Caki2 (cell line): Measurements from ENCODE around the gene VANGL1. TPM values are rescaled to one million over a fixed set of nuclear protein-coding genes. Genes with fewer than 3 reads are reported as not detected.

Experiments used
- DNase-seq: peaks from one replicate; pipeline ENCODE4 v3.0.0-alpha.2; 2015; ENCODE audit warnings: low read depth
- in situ Hi-C: cut with HindIII; loops from 2 replicates; pipeline ENCODE4 v1.10.0; 2016; ENCODE audit warnings: low sequenced_read_pairs, low pct_unique_long_range_greater_than_20kb, mixed read lengths
- total RNA-seq: library from RNA; depleted of rRNA; stranded (reverse); fragments of >200 nt; shearing (Covaris generic); gene quantifications from 2 replicates; pipeline ENCODE4 v1.2.3, GENCODE V29; 2014; ENCODE audit warnings: low replicate concordance

VANGL1 gene
- total RNA-seq, 1 experiment from 2014 or later: 3.6 TPM

- in situ Hi-C loops: no loop called here
- no peak for DNase-seq
These were observed 39.0 kb downstream of the VANGL1 start for GRCh38 chr1:115680730-115681111.

GRCh38 chr1:115682792-115683191, 41.0 kb downstream of the VANGL1 start:
- no peak for DNase-seq
- in situ Hi-C loops: no loop called here

- in situ Hi-C loops: no loop called here
- DNase-seq: no peak
These were observed 43.4 kb downstream of the VANGL1 start for GRCh38 chr1:115685029-115685705.

GRCh38 chr1:115687744-115688143, 46.0 kb downstream of the VANGL1 start:
- DNase-seq: no peak
- in situ Hi-C loops: no loop called here

GRCh38 chr1:115690972-115691371, 49.2 kb downstream of the VANGL1 start:
- DNase-seq: no peak
- in situ Hi-C loops: no loop called here

- DNase-seq: no peak
- in situ Hi-C loops: no loop called here
These were observed 50.5 kb downstream of the VANGL1 start for GRCh38 chr1:115692224-115692623.

- DNase-seq: no peak
- in situ Hi-C loops: no loop called here
These were observed 53.0 kb downstream of the VANGL1 start for GRCh38 chr1:115694805-115695204.

GRCh38 chr1:115697619-115698018, 55.8 kb downstream of the VANGL1 start:
- no peak for DNase-seq
- in situ Hi-C loops: no loop called here

- no peak for DNase-seq
- in situ Hi-C loops: no loop called here
These were observed 59.3 kb downstream of the VANGL1 start for GRCh38 chr1:115701090-115701489.

DNA sequence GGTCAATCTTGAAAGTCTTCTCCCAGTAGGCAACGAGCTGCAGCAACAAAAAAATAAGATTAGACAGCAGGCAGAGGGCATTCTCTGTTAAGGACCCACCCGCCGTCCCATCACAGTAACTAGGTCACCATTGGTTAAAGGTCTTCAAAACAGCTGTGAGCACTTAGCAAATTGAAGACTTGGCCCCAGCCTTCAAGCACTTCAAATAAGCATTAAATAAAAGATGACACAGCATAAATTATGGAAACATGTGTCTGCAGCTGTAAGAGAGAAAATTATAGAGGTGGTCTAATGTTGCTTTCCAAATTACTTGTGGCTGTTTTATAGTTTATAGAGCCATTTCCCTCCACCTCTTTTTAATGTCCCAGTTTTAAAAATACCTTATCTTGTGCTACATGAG, 61.2 kb downstream of the VANGL1 start:
- DNase-seq: no peak
- in situ Hi-C loops: no loop called here

DNA sequence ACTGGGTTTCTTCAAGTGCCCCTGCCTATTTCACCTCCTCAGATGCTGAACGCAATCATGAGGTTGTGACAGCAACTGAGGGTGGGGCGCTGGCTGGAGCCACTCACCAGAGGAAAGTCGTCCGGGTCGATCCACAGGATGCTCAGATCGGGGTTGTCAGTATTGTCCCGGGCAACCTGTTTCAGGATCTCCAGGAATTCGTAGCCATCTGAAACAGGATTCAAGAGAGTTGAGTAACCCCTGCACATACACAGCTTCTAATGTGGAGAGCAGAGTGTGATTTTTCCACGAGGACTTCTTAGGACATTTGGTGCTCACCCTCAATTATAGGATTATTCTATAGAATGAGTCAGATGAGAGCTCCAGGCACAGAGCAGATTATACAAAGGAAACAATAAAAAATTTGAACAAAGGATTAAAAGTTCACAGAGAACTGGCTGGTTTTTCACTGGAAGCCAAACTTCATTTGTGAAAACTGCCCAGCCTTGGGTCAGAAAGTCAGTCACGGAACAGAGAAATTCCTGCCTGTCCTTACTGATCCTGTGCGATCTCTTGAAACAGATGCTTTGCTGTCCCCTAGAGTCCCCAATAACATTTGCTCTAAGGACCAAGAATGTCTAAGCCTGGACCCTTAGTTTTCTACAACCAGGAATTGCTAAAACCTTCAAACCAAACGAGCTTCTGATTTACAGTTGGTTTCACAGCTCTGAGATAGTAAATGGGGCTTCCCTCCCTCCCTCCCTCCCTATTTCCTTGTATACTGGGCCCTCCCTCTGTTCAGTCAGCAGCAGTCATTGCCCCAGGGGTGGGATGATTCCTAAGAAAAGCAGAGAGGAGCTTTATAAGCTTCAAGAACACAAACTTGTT, 63.5 kb downstream of the VANGL1 start:
- no peak for DNase-seq
- in situ Hi-C loops: no loop called here

DNA sequence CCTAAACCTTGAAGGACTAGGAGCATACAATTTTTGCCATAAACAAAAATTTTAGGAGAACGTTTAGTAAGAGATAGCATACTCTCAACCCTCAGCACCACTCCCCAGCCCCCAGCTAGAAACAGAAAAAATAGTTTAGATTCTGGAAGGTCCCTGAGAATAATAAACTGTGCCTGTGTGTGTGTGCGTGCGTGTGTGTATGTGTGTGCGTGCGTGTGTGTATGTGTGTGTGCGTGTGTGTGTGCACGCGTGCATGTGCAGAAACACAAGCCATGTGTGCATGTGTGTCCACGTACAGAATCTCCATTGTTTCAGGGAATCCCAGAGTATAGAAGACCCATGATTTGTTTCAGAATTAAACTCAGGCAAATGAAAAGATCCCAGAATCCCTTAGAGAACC, 64.2 kb downstream of the VANGL1 start:
- in situ Hi-C loops: no loop called here
- no peak for DNase-seq

DNA sequence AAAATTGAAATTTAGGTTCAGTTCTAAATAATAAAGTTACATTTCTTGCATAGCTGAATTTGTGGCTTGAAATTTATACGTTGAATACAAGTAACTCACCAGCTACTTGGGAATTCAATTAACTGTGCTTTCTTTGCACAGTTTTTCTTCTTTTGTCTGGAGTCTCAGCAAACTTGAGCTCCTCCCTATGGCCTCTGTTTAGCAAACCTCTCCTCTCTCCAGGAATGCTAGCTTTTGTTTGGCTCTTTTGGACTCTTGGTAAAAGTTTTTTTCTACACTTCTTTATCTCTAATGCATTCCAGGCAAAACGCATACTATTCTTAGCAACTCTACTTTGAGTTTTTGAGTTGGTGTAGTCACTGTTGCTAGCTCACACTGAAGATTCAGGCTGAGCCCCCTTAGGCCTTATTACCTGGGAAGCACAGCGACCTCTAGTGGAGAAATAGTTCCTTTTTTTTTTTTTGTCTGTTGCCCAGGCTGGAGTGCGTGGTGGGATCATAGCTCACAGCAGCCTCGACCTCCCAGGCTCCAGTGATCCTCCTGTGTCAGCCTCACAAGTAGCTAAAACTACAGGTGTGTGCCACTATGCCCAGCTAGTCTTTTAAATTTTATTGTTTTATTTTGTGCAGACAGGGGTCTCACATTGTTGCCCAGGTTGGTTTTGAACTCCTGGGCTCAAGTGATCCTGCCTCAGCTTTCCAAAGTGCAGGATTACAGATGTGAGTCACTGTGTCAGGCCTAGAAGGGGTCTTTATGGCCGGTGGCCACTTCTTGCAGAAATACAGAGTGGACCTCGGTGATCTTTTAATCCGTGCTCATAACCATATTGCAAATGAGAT, 65.0 kb downstream of the VANGL1 start:
- DNase-seq: peak; percentile 15
- in situ Hi-C loops: no loop called here

GRCh38 chr1:115710859-115711624, 69.3 kb downstream of the VANGL1 start:
- no peak for DNase-seq
- in situ Hi-C loops: no loop called here

DNA sequence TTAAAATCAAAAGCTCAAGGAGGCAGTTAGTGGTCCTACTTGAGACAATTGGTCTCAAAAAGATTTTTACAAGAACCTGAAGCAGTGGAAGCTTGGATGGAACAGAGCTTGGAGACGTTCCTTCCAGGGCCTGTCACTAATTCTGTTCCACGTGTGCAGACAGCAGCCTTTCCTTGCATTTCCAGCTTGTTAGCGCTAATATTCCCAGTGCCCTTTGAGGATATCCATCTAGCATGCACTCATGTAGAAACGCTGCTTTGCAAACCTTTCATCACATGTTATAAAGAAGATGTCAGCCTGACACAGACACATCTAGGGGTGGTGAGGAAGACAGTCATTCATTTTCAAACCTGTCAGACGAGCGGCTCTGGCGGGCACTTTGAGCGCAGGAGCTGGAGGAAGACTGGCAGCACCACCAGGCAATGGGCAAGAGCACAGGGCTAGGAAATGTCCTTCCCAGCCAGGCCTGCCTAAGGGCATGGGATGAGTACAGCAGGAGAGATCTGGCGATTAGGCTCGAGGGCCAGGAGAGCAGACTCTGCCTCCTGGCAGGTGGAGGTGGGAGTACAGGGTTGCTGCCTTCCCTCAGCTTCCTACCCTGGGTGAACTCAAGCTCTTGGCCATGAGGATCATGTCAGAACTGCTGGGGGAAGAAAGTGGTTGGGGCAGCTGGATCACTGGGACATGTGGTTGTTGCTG, 71.3 kb downstream of the VANGL1 start:
- in situ Hi-C loops: no loop called here
- DNase-seq: no peak

- in situ Hi-C loops: no loop called here
These were observed 72.1 kb downstream of the VANGL1 start for GRCh38 chr1:115713906-115714305.

DNA sequence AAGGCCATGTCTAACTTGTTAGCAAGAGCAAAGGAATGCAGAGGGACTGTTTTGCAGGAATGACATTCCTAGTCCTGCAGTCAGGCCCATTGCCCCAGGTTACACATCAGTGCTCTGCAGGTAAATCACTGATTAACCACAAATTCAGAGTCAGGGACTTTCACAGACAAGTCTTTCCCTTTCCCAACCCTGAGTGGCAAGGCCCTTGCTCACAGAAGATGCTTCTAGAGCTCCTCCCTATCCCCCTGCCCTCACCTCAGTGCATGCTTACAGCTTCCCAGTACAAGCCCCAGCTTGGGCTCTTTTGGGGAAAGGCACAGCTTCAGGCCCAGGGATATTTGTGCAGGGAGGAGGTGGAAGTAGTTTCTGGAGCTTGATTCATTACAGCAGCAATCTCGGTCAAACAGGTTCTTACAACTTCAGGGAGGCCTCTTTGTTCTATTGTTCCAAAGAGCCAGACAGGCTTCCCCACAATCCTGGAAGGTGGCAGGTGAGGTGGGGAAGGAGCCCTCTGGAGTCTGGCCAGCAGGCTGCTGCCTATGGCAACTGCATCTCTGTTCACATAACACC, 72.9 kb downstream of the VANGL1 start:
- DNase-seq: peak; percentile 58
- in situ Hi-C loops: no loop called here

More at GRCh38 chr1:115713906-115714305, 72.1 kb downstream of the VANGL1 start:
- no peak for DNase-seq
